ENCODE data around the gene YJU2.
"Not testable (repeated sequence)": the region's sequence is repeated elsewhere in the genome, so short reads cannot be mapped to it uniquely, and the experiment has no call there.

YJU2 gene

DNA sequence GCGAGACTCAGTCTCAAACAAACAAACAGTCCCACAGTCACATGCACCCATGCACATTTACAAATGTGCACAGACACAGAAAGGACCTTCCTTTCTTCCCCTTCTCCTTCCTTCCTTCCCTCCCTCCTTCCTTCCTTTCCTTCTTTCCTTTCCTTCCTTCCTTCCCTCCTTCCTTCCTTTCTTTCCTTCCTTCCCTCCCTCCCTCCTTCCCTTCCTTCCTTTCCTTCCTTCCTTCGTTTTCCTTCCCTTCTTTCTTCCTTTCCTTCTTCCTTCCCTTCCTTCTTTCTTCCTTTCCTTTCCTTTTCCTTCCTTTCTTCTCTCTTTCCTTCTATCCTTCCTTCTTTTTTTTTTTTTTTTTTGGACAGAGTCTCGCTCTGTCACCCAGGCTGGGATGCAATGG lies 33.8 kb upstream of the YJU2 start:
- ChIA-PET POLR2A (interaction anchor here (0.7 kb wide), 1 partner anchor 7 kb away, joined by 4 read pairs; no protein-coding TSS in a partner anchor), CTCF (interaction anchor here (1.0 kb wide), 1 partner anchor 11 kb away, joined by 4 read pairs; no protein-coding TSS in a partner anchor)
- DNase-seq (ENCODE audit: low read depth, low spot score) = no peak
- H3K4me3 ChIP-seq (ENCODE audit: low read depth, low read length) = no peak overlapping the region
- TF ChIP-seq CTCF (IDR thresholded peaks at IDR 0.05; ENCODE audit: insufficient read depth, low read length, missing control alignments) = no peak

DNA sequence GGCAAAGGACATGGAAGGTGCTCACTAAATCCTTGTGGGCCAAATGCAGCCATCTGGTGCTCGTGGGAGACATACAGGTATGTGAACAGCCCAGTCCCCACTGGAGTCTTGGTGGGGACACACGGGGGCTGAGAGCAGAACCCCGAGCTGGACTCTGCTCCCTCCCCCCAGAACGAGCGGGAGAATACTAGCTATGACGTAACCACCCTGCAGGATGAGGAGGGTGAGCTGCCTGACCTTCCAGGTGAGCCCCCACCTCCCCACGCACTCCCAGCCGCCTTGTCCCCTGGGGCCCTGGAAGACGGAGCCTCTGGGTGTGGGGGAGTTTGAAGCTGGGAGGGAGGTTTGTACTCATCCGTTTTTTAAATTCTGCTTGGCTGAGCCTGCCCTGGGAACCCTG lies 31.1 kb upstream of the YJU2 start:
- ChIA-PET CTCF (interaction anchor here (0.7 to 4.6 kb wide), 3 partner anchors 8 to 16 kb away, joined by 3 to 25 read pairs (median 3); no protein-coding TSS in a partner anchor), POLR2A (no interaction called here)
- no peak overlapping the region for H3K4me3 ChIP-seq (ENCODE audit: low read depth, low read length)
- DNase-seq (ENCODE audit: low read depth, low spot score) = no peak
- no peak for TF ChIP-seq CTCF (IDR thresholded peaks at IDR 0.05; ENCODE audit: insufficient read depth, low read length, missing control alignments)

GRCh38 chr19:4216846-4217245 lies 30.0 kb upstream of the YJU2 start:
- CTCF ChIA-PET = interaction anchor here (0.9 to 4.6 kb wide), 3 partner anchors 9 to 27 kb away, joined by 3 to 25 read pairs (median 3); no protein-coding TSS in a partner anchor
- no peak for TF ChIP-seq CTCF (IDR thresholded peaks at IDR 0.05; ENCODE audit: insufficient read depth, low read length, missing control alignments)
- no peak overlapping the region for H3K4me3 ChIP-seq (ENCODE audit: low read depth, low read length)
- POLR2A ChIA-PET = interaction anchor here (0.6 kb wide), 1 partner anchor 229 kb away, joined by 5 read pairs; no protein-coding TSS in a partner anchor
- no peak for DNase-seq (ENCODE audit: low read depth, low spot score)

GRCh38 chr19:4217429-4218264 lies 29.2 kb upstream of the YJU2 start:
- TF ChIP-seq CTCF (IDR thresholded peaks at IDR 0.05; ENCODE audit: insufficient read depth, low read length, missing control alignments) = no peak
- POLR2A ChIA-PET = interaction anchor here (0.6 kb wide), 1 partner anchor 230 kb away, joined by 5 read pairs; no protein-coding TSS in a partner anchor
- CTCF ChIA-PET = interaction anchor here (0.9 to 4.6 kb wide), 3 partner anchors 10 to 28 kb away, joined by 3 to 25 read pairs (median 4); no protein-coding TSS in a partner anchor
- no peak overlapping the region for H3K4me3 ChIP-seq (ENCODE audit: low read depth, low read length)
- no peak for DNase-seq (ENCODE audit: low read depth, low spot score)

- POLR2A ChIA-PET = interaction anchor here (0.7 kb wide), 1 partner anchor 670 kb away, joined by 3 read pairs; no protein-coding TSS in a partner anchor
Measured at GRCh38 chr19:4218523-4218922, 28.4 kb upstream of the YJU2 start.

DNA sequence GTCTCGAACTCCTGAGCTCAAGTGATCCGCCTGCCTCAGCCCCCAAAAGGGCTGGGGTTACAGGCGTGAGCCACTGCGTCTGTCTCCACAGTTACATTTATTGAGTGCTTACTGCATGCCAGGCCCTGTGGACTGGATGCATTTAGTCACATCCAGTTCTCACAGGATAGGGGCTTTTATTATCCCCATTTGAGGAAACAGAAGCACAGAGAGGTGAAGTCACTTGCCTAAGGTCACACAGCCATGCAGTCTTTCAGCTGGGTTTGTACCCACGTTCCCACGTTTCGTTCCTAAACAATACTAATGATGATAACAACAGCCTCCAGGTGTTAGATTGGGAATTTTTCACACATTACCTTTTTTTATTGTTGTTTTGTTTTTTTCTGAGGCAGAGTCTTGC lies 26.7 kb upstream of the YJU2 start:
- H3K4me3 ChIP-seq (ENCODE audit: low read depth, low read length) = no peak overlapping the region
- DNase-seq (ENCODE audit: low read depth, low spot score) = no peak
- POLR2A ChIA-PET = no interaction called here
- TF ChIP-seq CTCF (IDR thresholded peaks at IDR 0.05; ENCODE audit: insufficient read depth, low read length, missing control alignments) = no peak
- CTCF ChIA-PET = interaction anchor here (0.6 to 2.9 kb wide), 3 partner anchors 12 to 181 kb away, joined by 3 to 16 read pairs (median 3); no protein-coding TSS in a partner anchor

More at GRCh38 chr19:4218523-4218922, 28.4 kb upstream of the YJU2 start:
- DNase-seq (ENCODE audit: low read depth, low spot score); H3K4me3 ChIP-seq (ENCODE audit: low read depth, low read length): not testable (repeated sequence)
- CTCF ChIA-PET = interaction anchor here (4.6 kb wide), 1 partner anchor 11 kb away, joined by 25 read pairs; no protein-coding TSS in a partner anchor

Measured in AG04449 (cell line).